Gastroesophageal sphincter (tissue), 4 donors: Measurements from ENCODE around the gene CLEC18A. TPM values are rescaled to one million over a fixed set of nuclear protein-coding genes. Genes with fewer than 3 reads are reported as not detected.
A peak's percentile ranks its signal among the peaks of the same experiment; 100 is the strongest.

Experiments
- ATAC-seq: fragments of 150-250 bp; one replicate; pipeline ENCODE4 v1.9.1; 2016; ENCODE audit warnings: mild to moderate bottlenecking, moderate library complexity
- H3K27ac ChIP-seq, 4 donors: fragments of 200-600 bp; sonication (generic) in 3 of 4; 1 replicate in 3 of 4; 2 replicates in 1 of 4; pipeline ENCODE4 v1.5.1; 2016 to 2019
- H3K27me3 ChIP-seq: fragments of 200-600 bp; sonication (generic); one replicate; pipeline ENCODE4 v1.5.1; 2019
- H3K36me3 ChIP-seq, 2 donors: fragments of 200-600 bp; sonication (generic); one replicate each; pipeline ENCODE4 v1.5.1; 2019; ENCODE audit warnings: control low read depth in 1 of 2
- H3K4me1 ChIP-seq, 3 donors: fragments of 200-600 bp; sonication (generic); 1 replicate in 2 of 3; 2 replicates in 1 of 3; pipeline ENCODE4 v1.5.1; 2016 to 2019; ENCODE audit warnings: control low read depth in 2 of 3
- H3K4me3 ChIP-seq, 2 donors: fragments of 200-600 bp; sonication (generic); one replicate each; pipeline ENCODE4 v1.5.1; 2019; ENCODE audit warnings: mild to moderate bottlenecking in 1 of 2, moderate library complexity in 1 of 2
- H3K9me3 ChIP-seq, 3 donors: fragments of 200-600 bp; sonication (generic); one replicate each; pipeline ENCODE4 v1.5.1; 2017 to 2019; ENCODE audit warnings: control low read depth in 2 of 3
- EP300 ChIP-seq: sonication (generic); formaldehyde crosslinking; IDR thresholded peaks from one replicate; pipeline ENCODE4 v1.6.1; 2017; ENCODE audit warnings: antibody characterized with exemption, mild to moderate bottlenecking
- POLR2A ChIP-seq, 2 donors: fragments of 450-650 bp; IDR thresholded peaks; one replicate each; pipeline ENCODE4 v1.6.1; 2017; ENCODE audit warnings: antibody characterized with exemption in 2 of 2, mild to moderate bottlenecking in 2 of 2, moderate library complexity in 1 of 2
- POLR2AphosphoS5 ChIP-seq: sonication (generic); formaldehyde crosslinking; IDR thresholded peaks from one replicate; pipeline ENCODE4 v1.6.1; 2017; ENCODE audit warnings: antibody characterized with exemption
- WGBS, 2 donors: methylation state at CpG; one replicate each; pipeline ENCODE4 v1.1.5; 2018; ENCODE audit warnings: low coverage in 1 of 2; 5-methylcytosine and 5-hydroxymethylcytosine counted together
- total RNA-seq, 4 donors: library from RNA; depleted of rRNA; stranded (reverse); fragments of >200 nt; gene quantifications; one replicate each; pipeline ENCODE4 v1.1.0, GENCODE V29; 2016
- TF ChIP-seq, protein P1 (sequence below), 4 experiments: fragments of 200-600 bp in 2 of 4; fragments of 450-650 bp in 2 of 4; sonication (generic) in 1 of 4; IDR thresholded peaks; one replicate each; pipeline ENCODE4 v1.5.1; 2017 to 2019; ENCODE audit warnings: antibody characterized with exemption in 4 of 4, mild to moderate bottlenecking in 2 of 4, moderate library complexity in 2 of 4

Gene CLEC18A
- total RNA-seq, 4 donors from 2014 or later: 0.27 to 1.9 (median 0.31) TPM; not detected in 1

- Histone ChIP-seq H3K4me1 (peaks cover 0 to 8% (median 0%) of the 10 kb centered on the region in 3 donors), H3K9me3 (no peaks in the 10 kb centered on the region), H3K4me3 (no peak overlapping the region), H3K27ac (no peak overlapping the region), H3K36me3 (peaks cover 0 to 38% of the 10 kb centered on the region in 2 donors), H3K27me3 (no peaks in the 10 kb centered on the region)
- no peak for ATAC-seq
- TF ChIP-seq, protein P1, sequence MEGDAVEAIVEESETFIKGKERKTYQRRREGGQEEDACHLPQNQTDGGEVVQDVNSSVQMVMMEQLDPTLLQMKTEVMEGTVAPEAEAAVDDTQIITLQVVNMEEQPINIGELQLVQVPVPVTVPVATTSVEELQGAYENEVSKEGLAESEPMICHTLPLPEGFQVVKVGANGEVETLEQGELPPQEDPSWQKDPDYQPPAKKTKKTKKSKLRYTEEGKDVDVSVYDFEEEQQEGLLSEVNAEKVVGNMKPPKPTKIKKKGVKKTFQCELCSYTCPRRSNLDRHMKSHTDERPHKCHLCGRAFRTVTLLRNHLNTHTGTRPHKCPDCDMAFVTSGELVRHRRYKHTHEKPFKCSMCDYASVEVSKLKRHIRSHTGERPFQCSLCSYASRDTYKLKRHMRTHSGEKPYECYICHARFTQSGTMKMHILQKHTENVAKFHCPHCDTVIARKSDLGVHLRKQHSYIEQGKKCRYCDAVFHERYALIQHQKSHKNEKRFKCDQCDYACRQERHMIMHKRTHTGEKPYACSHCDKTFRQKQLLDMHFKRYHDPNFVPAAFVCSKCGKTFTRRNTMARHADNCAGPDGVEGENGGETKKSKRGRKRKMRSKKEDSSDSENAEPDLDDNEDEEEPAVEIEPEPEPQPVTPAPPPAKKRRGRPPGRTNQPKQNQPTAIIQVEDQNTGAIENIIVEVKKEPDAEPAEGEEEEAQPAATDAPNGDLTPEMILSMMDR (IDR thresholded peaks at IDR 0.05): no peak
- TF ChIP-seq EP300 (no peak), POLR2AphosphoS5 (no peak), POLR2A (IDR thresholded peaks at IDR 0.05) (no peak)
- 97% methylated on average over 5 of the region's 8 CpGs; no CpG with 5 or more reads in 1 of the 2 donors for WGBS, 2 donors
These were observed 42.1 kb upstream of the CLEC18A start for GRCh38 chr16:69909043-69909442.

DNA sequence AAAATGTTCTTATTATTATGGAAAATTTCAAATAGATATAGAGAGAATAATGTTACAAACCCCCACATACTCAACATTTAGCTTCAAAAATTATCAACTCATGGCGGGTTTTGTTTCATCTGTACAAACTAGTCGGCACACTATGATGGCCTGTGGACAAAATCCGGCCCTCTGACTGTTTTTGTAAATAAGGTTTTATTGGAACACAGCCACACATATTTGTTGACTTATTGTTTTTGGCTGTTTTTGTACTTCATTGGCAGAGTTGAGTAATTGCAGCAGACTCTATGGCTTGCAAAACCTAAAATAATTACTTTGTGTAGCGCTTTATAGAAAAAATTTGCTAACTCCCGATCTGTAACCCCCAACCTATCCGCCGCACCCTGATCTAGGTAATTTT, 41.4 kb upstream of the CLEC18A start:
- Histone ChIP-seq H3K4me1 (peaks cover 0 to 3% (median 0%) of the 10 kb centered on the region in 3 donors), H3K36me3 (peaks cover 0 to 38% of the 10 kb centered on the region in 2 donors), H3K4me3 (no peak overlapping the region), H3K27me3 (no peaks in the 10 kb centered on the region), H3K9me3 (no peaks in the 10 kb centered on the region), H3K27ac (no peak overlapping the region)
- no peak for TF ChIP-seq POLR2A (IDR thresholded peaks at IDR 0.05)
- TF ChIP-seq, protein P1 (IDR thresholded peaks at IDR 0.05): no peak
- TF ChIP-seq EP300: no peak
- no peak for ATAC-seq
- 89 to 97% methylated on average over 7 of the region's 7 CpGs for WGBS, 2 donors

- no peak overlapping the region for H3K27ac ChIP-seq
- no peak for ATAC-seq
- H3K4me3 ChIP-seq: no peak overlapping the region
- no peak for TF ChIP-seq POLR2A (IDR thresholded peaks at IDR 0.05)
- no peak for TF ChIP-seq EP300
- TF ChIP-seq, protein P1 (IDR thresholded peaks at IDR 0.05): no peak
- no peak for TF ChIP-seq POLR2AphosphoS5
- H3K4me1 ChIP-seq: no peaks in the 10 kb centered on the region
- no peaks in the 10 kb centered on the region for H3K27me3 ChIP-seq
- WGBS, 2 donors: 29 to 49% methylated on average over 2 to 3 of the region's 3 CpGs
- peaks cover 0 to 38% of the 10 kb centered on the region in 2 donors for H3K36me3 ChIP-seq
- no peaks in the 10 kb centered on the region for H3K9me3 ChIP-seq
These were observed 40.2 kb upstream of the CLEC18A start for GRCh38 chr16:69910964-69911363.

GRCh38 chr16:69916462-69916861, 34.7 kb upstream of the CLEC18A start:
- Histone ChIP-seq H3K36me3 (peaks cover 0 to 20% of the 10 kb centered on the region in 2 donors), H3K4me3 (no peak overlapping the region), H3K9me3 (no peaks in the 10 kb centered on the region), H3K27ac (peak overlapping the region in 2 of 4 donors; percentile 9 to 19), H3K27me3 (no peaks in the 10 kb centered on the region), H3K4me1 (no peaks in the 10 kb centered on the region)
- 88% methylated on average over 1 of the region's 1 CpG; no CpG with 5 or more reads in 1 of the 2 donors for WGBS, 2 donors
- no peak for ATAC-seq
- TF ChIP-seq EP300: no peak
- TF ChIP-seq POLR2AphosphoS5: no peak
- TF ChIP-seq, protein P1 (IDR thresholded peaks at IDR 0.05): no peak
- no peak for TF ChIP-seq POLR2A (IDR thresholded peaks at IDR 0.05)

- H3K9me3 ChIP-seq: no peaks in the 10 kb centered on the region
- ATAC-seq: no peak
- TF ChIP-seq EP300 (no peak), POLR2A (IDR thresholded peaks at IDR 0.05) (no peak), POLR2AphosphoS5 (no peak)
- TF ChIP-seq, protein P1 (IDR thresholded peaks at IDR 0.05): no peak
- H3K36me3 ChIP-seq: peaks cover 0 to 13% of the 10 kb centered on the region in 2 donors
- H3K4me3 ChIP-seq: no peak overlapping the region
- no peaks in the 10 kb centered on the region for H3K4me1 ChIP-seq
- no peaks in the 10 kb centered on the region for H3K27me3 ChIP-seq
- H3K27ac ChIP-seq: peak overlapping the region in 3 of 4 donors; percentile 7 to 66 (median 59)
- WGBS, 2 donors: no CpG with 5 or more reads among the region's 1 CpG
These were observed 33.8 kb upstream of the CLEC18A start for GRCh38 chr16:69917311-69917710.
